SU-DHL-6 (cell line): ENCODE data around the gene MOG.

ENCODE experiments used
- H2AFZ ChIP-seq: fragments of 200-600 bp; sonication (generic); 2 replicates; pipeline ENCODE4 v1.6.1; 2014; ENCODE audit warnings: low read depth, mild to moderate bottlenecking, moderate library complexity, mixed read lengths, antibody characterized with exemption, low read length; ENCODE audit not compliant: severe bottlenecking
- H3F3A ChIP-seq: fragments of 200-600 bp; shearing (Covaris generic); 2 replicates; pipeline ENCODE4 v1.6.0; 2016; ENCODE audit warnings: antibody characterized with exemption, mild to moderate bottlenecking; ENCODE audit not compliant: insufficient read depth
- H3K27ac ChIP-seq: fragments of 200-600 bp; sonication (generic); 2 replicates; pipeline ENCODE4 v1.5.1; 2016; ENCODE audit warnings: low read depth, mild to moderate bottlenecking, low read length, moderate library complexity, mixed read lengths
- H3K27me3 ChIP-seq: fragments of 200-600 bp; sonication (generic), shearing (Covaris generic); 2 replicates; pipeline ENCODE4 v1.6.0; 2014; ENCODE audit warnings: mild to moderate bottlenecking, low read length
- H3K36me3 ChIP-seq: fragments of 200-600 bp; sonication (generic); 2 replicates; pipeline ENCODE4 v1.6.1; 2014; ENCODE audit warnings: mild to moderate bottlenecking, low read length, mixed read lengths
- H3K4me2 ChIP-seq: fragments of 300-600, 200-600 bp; shearing (Covaris generic), sonication (generic); 2 replicates; pipeline ENCODE4 v1.6.0; 2014; ENCODE audit warnings: low read length, low read depth, mild to moderate bottlenecking; ENCODE audit not compliant: poor library complexity, severe bottlenecking
- H3K4me3 ChIP-seq: fragments of 200-600 bp; sonication (generic); 2 replicates; pipeline ENCODE4 v1.5.1; 2014; ENCODE audit warnings: antibody characterized with exemption, low read length, mild to moderate bottlenecking, mixed read lengths; ENCODE audit not compliant: insufficient read depth, poor library complexity, severe bottlenecking
- H3K79me2 ChIP-seq: fragments of 200-600 bp; sonication (generic); 2 replicates; pipeline ENCODE4 v1.6.1; 2014; ENCODE audit warnings: mild to moderate bottlenecking, low read length, moderate library complexity; ENCODE audit not compliant: insufficient read depth
- H3K9ac ChIP-seq: fragments of 200-600 bp; sonication (generic); 2 replicates; pipeline ENCODE4 v1.7.0; 2014; ENCODE audit warnings: mild to moderate bottlenecking, low read length
- H3K9me2 ChIP-seq: fragments of 200-600 bp; sonication (generic); replicated peaks from 2 replicates; pipeline ENCODE4 v1.6.1; 2014; ENCODE audit warnings: low read length; ENCODE audit not compliant: insufficient read depth
- H3K9me3 ChIP-seq: fragments of 200-600 bp; sonication (generic); 2 replicates; pipeline ENCODE4 v1.6.1; 2014; ENCODE audit warnings: low read length, mixed read lengths; ENCODE audit not compliant: insufficient read depth
- H4K20me1 ChIP-seq: fragments of 200-600 bp; sonication (generic); 2 replicates; pipeline ENCODE4 v1.6.1; 2014; ENCODE audit warnings: low read depth, mild to moderate bottlenecking, antibody characterized with exemption, low read length, moderate library complexity, mixed read lengths
- EZH2phosphoT487 ChIP-seq: fragments of 200-600 bp; sonication (generic), shearing (Covaris generic); conservative IDR thresholded peaks from 2 replicates; pipeline ENCODE4 v1.6.1; 2018; ENCODE audit warnings: mild to moderate bottlenecking, antibody characterized with exemption, low read length, moderate library complexity, mixed read lengths
- TF ChIP-seq, protein P1 (sequence below): fragments of 200-600 bp; sonication (generic); IDR thresholded peaks from one replicate; pipeline ENCODE4 v1.5.1; 2017; ENCODE audit warnings: antibody characterized with exemption, mild to moderate bottlenecking, low read length, moderate library complexity; ENCODE audit not compliant: insufficient read depth, poor library complexity, severe bottlenecking

The MOG gene

DNA sequence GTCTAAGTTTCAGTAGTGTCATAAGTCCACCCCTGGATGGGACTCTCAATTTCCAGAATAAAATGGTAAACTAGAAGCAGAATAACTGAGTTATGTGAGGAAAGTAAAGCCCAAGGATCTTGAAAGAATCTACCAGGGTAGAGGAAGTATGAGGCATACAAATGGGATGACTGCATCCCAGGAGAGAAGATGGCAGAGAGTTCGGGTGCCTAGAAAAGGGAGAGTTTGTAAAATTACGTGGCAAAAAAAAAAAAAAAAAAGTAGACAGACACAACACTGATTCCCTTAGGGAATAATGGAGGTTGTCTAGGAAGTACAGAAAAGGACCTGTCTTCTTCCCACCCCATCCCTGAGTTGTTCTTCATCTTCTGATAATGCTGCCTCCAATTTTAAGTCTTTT lies 27.3 kb upstream of the MOG start:
- H3K27ac ChIP-seq, result no peak overlapping the region
- no peaks in the 10 kb centered on the region for H3K27me3 ChIP-seq
- H3K9me3 ChIP-seq, result no peaks in the 10 kb centered on the region
- H3K9me2 ChIP-seq, result no peaks in the 10 kb centered on the region
- H3K9ac ChIP-seq, result no peak overlapping the region
- H4K20me1 ChIP-seq, result no peaks in the 10 kb centered on the region
- no peaks in the 10 kb centered on the region for H3K36me3 ChIP-seq
- H3K4me2 ChIP-seq, result no peak overlapping the region
- no peak overlapping the region for H2AFZ ChIP-seq
- no peaks in the 10 kb centered on the region for H3K79me2 ChIP-seq
- H3F3A ChIP-seq, result peaks cover 14% of the 10 kb centered on the region
- H3K4me3 ChIP-seq, result no peak overlapping the region
- no peak for TF ChIP-seq EZH2phosphoT487
- TF ChIP-seq, protein P1, sequence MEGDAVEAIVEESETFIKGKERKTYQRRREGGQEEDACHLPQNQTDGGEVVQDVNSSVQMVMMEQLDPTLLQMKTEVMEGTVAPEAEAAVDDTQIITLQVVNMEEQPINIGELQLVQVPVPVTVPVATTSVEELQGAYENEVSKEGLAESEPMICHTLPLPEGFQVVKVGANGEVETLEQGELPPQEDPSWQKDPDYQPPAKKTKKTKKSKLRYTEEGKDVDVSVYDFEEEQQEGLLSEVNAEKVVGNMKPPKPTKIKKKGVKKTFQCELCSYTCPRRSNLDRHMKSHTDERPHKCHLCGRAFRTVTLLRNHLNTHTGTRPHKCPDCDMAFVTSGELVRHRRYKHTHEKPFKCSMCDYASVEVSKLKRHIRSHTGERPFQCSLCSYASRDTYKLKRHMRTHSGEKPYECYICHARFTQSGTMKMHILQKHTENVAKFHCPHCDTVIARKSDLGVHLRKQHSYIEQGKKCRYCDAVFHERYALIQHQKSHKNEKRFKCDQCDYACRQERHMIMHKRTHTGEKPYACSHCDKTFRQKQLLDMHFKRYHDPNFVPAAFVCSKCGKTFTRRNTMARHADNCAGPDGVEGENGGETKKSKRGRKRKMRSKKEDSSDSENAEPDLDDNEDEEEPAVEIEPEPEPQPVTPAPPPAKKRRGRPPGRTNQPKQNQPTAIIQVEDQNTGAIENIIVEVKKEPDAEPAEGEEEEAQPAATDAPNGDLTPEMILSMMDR, result no peak

DNA sequence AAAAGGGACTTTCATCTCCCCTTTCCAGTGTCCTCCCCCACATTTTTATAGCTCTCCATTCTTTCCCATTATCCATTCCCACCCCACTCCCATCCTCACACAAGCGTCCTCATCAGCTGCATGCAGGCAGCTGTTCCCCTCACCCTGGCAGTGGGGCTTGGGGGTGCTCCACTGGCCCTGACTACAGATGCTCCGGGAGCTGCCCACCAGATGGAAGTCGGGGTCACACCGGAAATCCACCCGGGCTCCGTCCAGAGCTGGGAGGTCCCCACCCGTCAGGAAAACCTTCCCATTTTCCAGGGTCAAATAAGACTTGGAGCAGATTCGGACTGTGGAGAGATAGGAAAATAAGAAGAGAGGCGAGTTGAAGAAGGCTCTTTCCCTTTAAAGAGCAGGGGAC lies 26.6 kb upstream of the MOG start:
- Histone ChIP-seq H3K79me2 (no peaks in the 10 kb centered on the region), H3K27ac (no peak overlapping the region), H4K20me1 (no peaks in the 10 kb centered on the region), H3K4me2 (no peak overlapping the region), H3K9me3 (no peaks in the 10 kb centered on the region), H3K36me3 (no peaks in the 10 kb centered on the region), H3K9ac (no peak overlapping the region), H2AFZ (no peak overlapping the region), H3K27me3 (no peaks in the 10 kb centered on the region), H3K9me2 (no peaks in the 10 kb centered on the region), H3F3A (peaks cover 14% of the 10 kb centered on the region), H3K4me3 (no peak overlapping the region)
- TF ChIP-seq, protein P1, result no peak
- no peak for TF ChIP-seq EZH2phosphoT487

DNA sequence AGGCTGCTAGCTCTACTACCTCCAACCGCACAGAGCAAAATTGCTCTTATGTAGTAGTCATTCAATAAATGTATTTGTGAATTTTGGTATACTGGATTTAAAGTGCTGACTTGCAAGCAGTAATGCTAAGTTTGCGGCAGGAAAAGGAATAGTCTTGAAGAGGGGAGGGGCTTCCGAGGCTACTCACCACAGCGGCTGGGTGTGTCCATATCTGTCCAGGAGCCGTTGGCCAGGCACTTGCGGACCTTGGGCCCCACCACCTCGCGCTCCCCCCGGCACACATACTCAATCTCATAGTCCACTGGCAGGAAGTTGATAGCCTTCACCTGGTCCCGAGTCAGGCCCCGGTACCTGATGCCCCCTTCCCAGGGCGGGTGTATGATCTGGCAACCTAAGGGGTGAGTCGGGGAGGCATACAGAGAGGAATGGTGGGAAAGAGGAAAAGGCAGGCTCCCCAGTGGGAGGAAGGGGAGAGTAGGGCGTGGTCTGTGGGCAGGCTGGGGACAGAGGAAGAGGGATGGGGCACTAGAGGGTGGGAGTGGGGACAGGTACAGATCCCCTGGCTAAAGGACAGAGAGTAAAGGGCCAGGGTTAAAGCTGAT lies 25.6 kb upstream of the MOG start:
- Histone ChIP-seq H2AFZ (no peak overlapping the region), H3K4me3 (no peak overlapping the region), H3K36me3 (no peaks in the 10 kb centered on the region), H4K20me1 (no peaks in the 10 kb centered on the region), H3K4me2 (peak overlapping the region; percentile 78), H3F3A (peaks cover 14% of the 10 kb centered on the region), H3K27ac (no peak overlapping the region), H3K27me3 (no peaks in the 10 kb centered on the region), H3K9ac (no peak overlapping the region), H3K79me2 (no peaks in the 10 kb centered on the region), H3K9me3 (no peaks in the 10 kb centered on the region), H3K9me2 (no peaks in the 10 kb centered on the region)
- TF ChIP-seq, protein P1, result no peak
- TF ChIP-seq EZH2phosphoT487, result no peak
